ENCODE data around the gene PRDM13. TPM values are rescaled to one million over a fixed set of nuclear protein-coding genes. Genes with fewer than 3 reads are reported as not detected.

The PRDM13 gene
- polyA plus RNA-seq, 2 donors, result 0.01 TPM; not detected in 1

GRCh38 chr6:99602520-99603420 is 3.9 kb upstream of the PRDM13 start:
- peaks cover 8 to 12% of the 10 kb centered on the region in 2 donors for H3K4me1 ChIP-seq (ENCODE audit: control insufficient read depth in 2 of 2, insufficient read depth in 2 of 2, low read length in 1 of 2)
- H3K36me3 ChIP-seq (ENCODE audit: control insufficient read depth in 2 of 2, insufficient read depth in 2 of 2, low read length in 1 of 2), result no peaks in the 10 kb centered on the region
- H3K9me3 ChIP-seq (ENCODE audit: control insufficient read depth in 2 of 2, insufficient read depth in 1 of 2, low read depth in 1 of 2, low read length in 1 of 2), result peaks cover 0 to 4% of the 10 kb centered on the region in 2 donors
- peak overlapping the region in 1 of 2 donors; percentile 51 for H3K4me3 ChIP-seq (ENCODE audit: low read depth in 1 of 2, low read length in 2 of 2)
- peaks cover 11 to 44% of the 10 kb centered on the region in 2 donors for H3K27me3 ChIP-seq (ENCODE audit: control insufficient read depth in 1 of 2, insufficient read depth in 2 of 2, low read length in 2 of 2)
- WGBS, 2 donors, result 6 to 9% methylated on average over 54 of the region's 54 CpGs
- no peak overlapping the region for H3K27ac ChIP-seq (ENCODE audit: low read depth in 2 of 2, low read length in 1 of 2)

DNA sequence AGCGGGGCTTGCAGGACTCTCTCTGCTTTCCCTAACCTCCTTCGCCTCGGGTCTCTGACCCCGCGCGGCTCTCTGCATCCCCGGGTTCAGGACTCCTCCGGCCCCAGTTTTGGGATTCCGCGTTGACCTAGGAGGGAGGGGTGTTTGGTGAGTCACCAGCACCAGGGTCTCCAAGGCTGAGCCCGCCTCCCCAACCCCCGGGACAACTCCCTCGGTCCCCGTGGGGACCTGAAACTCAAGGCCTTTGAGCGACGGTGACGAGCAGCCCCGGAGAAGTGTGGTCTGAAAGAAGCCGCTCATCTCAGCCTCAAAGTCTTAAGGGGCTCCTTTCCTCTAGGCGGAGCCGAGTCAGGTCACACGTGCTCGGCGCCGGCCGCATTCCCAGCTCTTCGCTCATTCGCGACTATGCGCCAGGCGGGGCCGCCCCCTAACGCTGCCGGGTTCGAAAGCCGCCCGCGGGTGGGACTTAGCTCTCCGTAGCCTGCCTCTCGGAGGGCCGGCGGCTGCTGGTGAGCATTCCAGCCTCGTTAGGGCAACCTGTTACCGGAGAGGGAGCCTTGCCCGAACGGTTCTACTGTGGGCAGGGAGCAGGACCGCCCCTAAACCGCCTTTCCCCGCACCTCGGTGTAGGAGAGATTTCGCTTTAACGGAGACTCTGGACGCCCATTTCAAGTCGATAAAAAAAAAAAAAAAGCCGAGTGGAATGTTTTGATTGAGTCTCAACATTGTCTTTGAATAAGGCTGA is 3.0 kb upstream of the PRDM13 start:
- WGBS, 2 donors, result 3% methylated on average over 54 to 55 of the region's 55 CpGs
- H3K4me1 ChIP-seq (ENCODE audit: control insufficient read depth in 2 of 2, insufficient read depth in 2 of 2, low read length in 1 of 2), result peaks cover 8 to 12% of the 10 kb centered on the region in 2 donors
- H3K4me3 ChIP-seq (ENCODE audit: low read depth in 1 of 2, low read length in 2 of 2), result peak overlapping the region; percentile 8 to 51
- H3K27ac ChIP-seq (ENCODE audit: low read depth in 2 of 2, low read length in 1 of 2), result no peak overlapping the region
- peaks cover 11 to 50% of the 10 kb centered on the region in 2 donors for H3K27me3 ChIP-seq (ENCODE audit: control insufficient read depth in 1 of 2, insufficient read depth in 2 of 2, low read length in 2 of 2)
- peaks cover 0 to 4% of the 10 kb centered on the region in 2 donors for H3K9me3 ChIP-seq (ENCODE audit: control insufficient read depth in 2 of 2, insufficient read depth in 1 of 2, low read depth in 1 of 2, low read length in 1 of 2)
- H3K36me3 ChIP-seq (ENCODE audit: control insufficient read depth in 2 of 2, insufficient read depth in 2 of 2, low read length in 1 of 2), result no peaks in the 10 kb centered on the region

GRCh38 chr6:99604166-99605073 is 2.2 kb upstream of the PRDM13 start:
- Histone ChIP-seq H3K27me3 (ENCODE audit: control insufficient read depth in 1 of 2, insufficient read depth in 2 of 2, low read length in 2 of 2) (peaks cover 11 to 53% of the 10 kb centered on the region in 2 donors), H3K4me1 (ENCODE audit: control insufficient read depth in 2 of 2, insufficient read depth in 2 of 2, low read length in 1 of 2) (peaks cover 8 to 12% of the 10 kb centered on the region in 2 donors), H3K27ac (ENCODE audit: low read depth in 2 of 2, low read length in 1 of 2) (no peak overlapping the region), H3K4me3 (ENCODE audit: low read depth in 1 of 2, low read length in 2 of 2) (peak overlapping the region in 1 of 2 donors; percentile 51), H3K36me3 (ENCODE audit: control insufficient read depth in 2 of 2, insufficient read depth in 2 of 2, low read length in 1 of 2) (no peaks in the 10 kb centered on the region), H3K9me3 (ENCODE audit: control insufficient read depth in 2 of 2, insufficient read depth in 1 of 2, low read depth in 1 of 2, low read length in 1 of 2) (peaks cover 0 to 4% of the 10 kb centered on the region in 2 donors)
- WGBS, 2 donors, result 14 to 19% methylated on average over 31 of the region's 31 CpGs

DNA sequence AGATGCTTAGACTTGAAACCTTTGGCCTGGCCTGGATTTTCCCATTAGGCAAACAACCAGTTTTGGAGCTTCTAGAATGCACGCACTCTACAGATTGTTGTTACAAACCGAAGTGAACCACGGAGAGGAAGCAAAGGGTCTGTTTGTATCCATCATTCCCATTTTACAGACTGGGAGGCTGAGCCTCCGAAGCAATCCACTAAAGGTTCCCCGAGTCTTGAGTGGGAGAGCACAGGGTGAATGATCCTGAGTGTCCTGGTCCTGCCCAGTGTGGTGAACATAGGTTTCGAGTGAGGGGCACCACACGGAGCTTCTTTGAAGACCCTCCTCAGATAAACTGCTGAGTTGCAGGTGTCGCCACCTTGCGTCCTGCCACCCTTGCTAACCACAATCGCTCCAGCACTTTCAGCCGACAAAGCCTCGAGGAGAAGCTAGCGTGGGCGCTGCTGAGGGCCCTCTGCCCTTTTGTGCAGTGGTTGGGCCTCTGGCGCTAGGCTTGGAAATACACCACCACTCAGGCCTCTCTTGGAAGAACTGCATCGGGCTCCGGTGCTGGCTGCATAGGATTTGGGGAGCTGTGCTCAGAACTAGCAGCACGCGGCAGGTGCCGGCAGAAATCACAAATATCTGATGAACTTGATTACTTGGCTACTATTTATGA is 1.4 kb upstream of the PRDM13 start:
- H3K4me1 ChIP-seq (ENCODE audit: control insufficient read depth in 2 of 2, insufficient read depth in 2 of 2, low read length in 1 of 2), result peaks cover 8 to 12% of the 10 kb centered on the region in 2 donors
- H3K4me3 ChIP-seq (ENCODE audit: low read depth in 1 of 2, low read length in 2 of 2), result no peak overlapping the region
- no peak overlapping the region for H3K27ac ChIP-seq (ENCODE audit: low read depth in 2 of 2, low read length in 1 of 2)
- peaks cover 0 to 4% of the 10 kb centered on the region in 2 donors for H3K9me3 ChIP-seq (ENCODE audit: control insufficient read depth in 2 of 2, insufficient read depth in 1 of 2, low read depth in 1 of 2, low read length in 1 of 2)
- 17 to 18% methylated on average over 20 of the region's 20 CpGs for WGBS, 2 donors
- H3K36me3 ChIP-seq (ENCODE audit: control insufficient read depth in 2 of 2, insufficient read depth in 2 of 2, low read length in 1 of 2), result no peaks in the 10 kb centered on the region
- peaks cover 11 to 51% of the 10 kb centered on the region in 2 donors for H3K27me3 ChIP-seq (ENCODE audit: control insufficient read depth in 1 of 2, insufficient read depth in 2 of 2, low read length in 2 of 2)

DNA sequence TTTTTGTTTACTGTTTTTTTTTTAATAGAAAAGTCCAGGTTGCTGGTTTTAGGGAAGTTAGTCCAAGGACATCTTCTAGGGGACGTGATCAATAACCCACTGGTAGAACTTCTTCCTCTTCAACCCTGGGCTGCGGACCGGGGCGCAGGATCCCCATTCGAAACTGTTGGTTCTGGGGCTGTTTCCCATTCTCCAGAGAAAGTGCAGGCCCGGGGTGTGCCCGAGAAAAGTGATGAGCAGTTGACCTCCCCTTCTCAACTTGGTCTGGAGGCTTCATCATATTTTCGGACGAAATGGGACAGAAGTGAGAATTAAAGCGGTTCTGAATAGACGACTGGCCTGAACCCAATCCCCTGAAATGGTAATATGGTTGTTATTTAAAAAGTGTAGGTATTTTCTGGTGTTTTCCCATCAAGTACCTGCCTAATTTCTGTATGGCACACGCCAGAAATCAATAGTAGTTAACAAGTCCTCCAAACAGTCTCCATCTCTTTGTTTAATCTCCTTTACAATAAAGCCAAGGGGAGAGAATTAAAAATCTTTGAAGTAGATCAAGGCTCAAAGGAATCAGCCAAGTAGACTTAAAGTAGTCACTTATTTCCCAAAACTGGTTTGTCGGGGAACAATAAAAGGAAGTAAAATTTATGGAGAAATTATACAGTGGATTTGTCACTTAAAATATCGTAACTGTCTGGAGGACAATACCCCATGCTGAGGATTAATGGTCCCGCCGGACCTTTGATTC is 550 bp upstream of the PRDM13 start:
- no peak overlapping the region for H3K4me3 ChIP-seq (ENCODE audit: low read depth in 1 of 2, low read length in 2 of 2)
- H3K27me3 ChIP-seq (ENCODE audit: control insufficient read depth in 1 of 2, insufficient read depth in 2 of 2, low read length in 2 of 2), result peaks cover 11 to 48% of the 10 kb centered on the region in 2 donors
- H3K4me1 ChIP-seq (ENCODE audit: control insufficient read depth in 2 of 2, insufficient read depth in 2 of 2, low read length in 1 of 2), result peaks cover 8 to 12% of the 10 kb centered on the region in 2 donors
- H3K9me3 ChIP-seq (ENCODE audit: control insufficient read depth in 2 of 2, insufficient read depth in 1 of 2, low read depth in 1 of 2, low read length in 1 of 2), result peaks cover 0 to 4% of the 10 kb centered on the region in 2 donors
- WGBS, 2 donors, result 13 to 20% methylated on average over 16 of the region's 16 CpGs
- no peaks in the 10 kb centered on the region for H3K36me3 ChIP-seq (ENCODE audit: control insufficient read depth in 2 of 2, insufficient read depth in 2 of 2, low read length in 1 of 2)
- no peak overlapping the region for H3K27ac ChIP-seq (ENCODE audit: low read depth in 2 of 2, low read length in 1 of 2)

GRCh38 chr6:99607416-99608036 is 893 bp downstream of the PRDM13 start:
- peaks cover 8 to 12% of the 10 kb centered on the region in 2 donors for H3K4me1 ChIP-seq (ENCODE audit: control insufficient read depth in 2 of 2, insufficient read depth in 2 of 2, low read length in 1 of 2)
- no peaks in the 10 kb centered on the region for H3K9me3 ChIP-seq (ENCODE audit: control insufficient read depth in 2 of 2, insufficient read depth in 1 of 2, low read depth in 1 of 2, low read length in 1 of 2)
- H3K27me3 ChIP-seq (ENCODE audit: control insufficient read depth in 1 of 2, insufficient read depth in 2 of 2, low read length in 2 of 2), result peaks cover 11 to 42% of the 10 kb centered on the region in 2 donors
- no peak overlapping the region for H3K4me3 ChIP-seq (ENCODE audit: low read depth in 1 of 2, low read length in 2 of 2)
- H3K27ac ChIP-seq (ENCODE audit: low read depth in 2 of 2, low read length in 1 of 2), result no peak overlapping the region
- WGBS, 2 donors, result 10 to 13% methylated on average over 34 of the region's 34 CpGs
- H3K36me3 ChIP-seq (ENCODE audit: control insufficient read depth in 2 of 2, insufficient read depth in 2 of 2, low read length in 1 of 2), result no peaks in the 10 kb centered on the region

DNA sequence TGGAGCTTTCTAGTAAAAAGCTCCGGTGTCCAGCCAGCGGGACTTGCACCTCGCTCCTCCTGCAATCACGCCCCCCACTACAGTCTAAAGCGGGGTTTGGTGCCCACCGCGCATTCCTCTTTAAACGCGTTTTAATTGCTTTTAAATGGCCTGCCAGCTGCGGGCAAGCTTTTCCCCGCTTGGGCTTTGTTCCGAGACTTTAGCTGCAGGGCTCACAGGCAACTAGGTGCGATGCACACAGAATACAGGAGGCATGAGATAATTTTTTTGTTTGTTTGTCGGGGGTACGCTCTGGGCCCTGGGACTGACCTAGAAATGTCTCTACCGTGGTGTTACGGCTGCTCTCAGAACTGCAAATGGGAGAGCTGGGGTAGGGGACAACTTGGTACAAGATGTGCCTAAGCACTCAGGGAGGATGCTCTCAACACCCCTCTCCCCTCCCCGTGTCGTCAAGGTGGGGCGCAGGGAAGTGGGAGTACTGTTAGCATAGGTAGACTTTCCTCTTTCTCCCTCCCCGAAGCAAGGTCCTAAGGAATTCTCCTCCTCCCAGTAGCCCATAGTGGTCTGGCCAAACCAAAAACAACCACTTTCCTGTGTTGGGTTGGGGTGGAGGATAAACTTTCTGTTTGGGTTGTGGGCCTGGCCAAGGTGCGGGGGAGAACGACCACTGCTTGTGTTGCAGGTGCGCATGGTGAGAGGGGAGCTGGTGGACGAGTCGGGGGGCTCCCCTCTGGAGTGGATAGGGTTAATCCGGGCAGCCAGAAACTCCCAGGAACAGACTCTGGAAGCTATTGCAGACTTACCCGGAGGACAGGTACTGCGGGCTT is 1.6 kb downstream of the PRDM13 start:
- H3K4me3 ChIP-seq (ENCODE audit: low read depth in 1 of 2, low read length in 2 of 2), result no peak overlapping the region
- peaks cover 11 to 40% of the 10 kb centered on the region in 2 donors for H3K27me3 ChIP-seq (ENCODE audit: control insufficient read depth in 1 of 2, insufficient read depth in 2 of 2, low read length in 2 of 2)
- WGBS, 2 donors, result 7% methylated on average over 29 of the region's 29 CpGs
- peaks cover 0 to 4% of the 10 kb centered on the region in 2 donors for H3K9me3 ChIP-seq (ENCODE audit: control insufficient read depth in 2 of 2, insufficient read depth in 1 of 2, low read depth in 1 of 2, low read length in 1 of 2)
- no peak overlapping the region for H3K27ac ChIP-seq (ENCODE audit: low read depth in 2 of 2, low read length in 1 of 2)
- H3K36me3 ChIP-seq (ENCODE audit: control insufficient read depth in 2 of 2, insufficient read depth in 2 of 2, low read length in 1 of 2), result no peaks in the 10 kb centered on the region
- H3K4me1 ChIP-seq (ENCODE audit: control insufficient read depth in 2 of 2, insufficient read depth in 2 of 2, low read length in 1 of 2), result peaks cover 9 to 11% of the 10 kb centered on the region in 2 donors

All from esophagus (tissue), 2 donors.